ENCODE measurements around the gene RASA3. TPM values are rescaled to one million over a fixed set of nuclear protein-coding genes. Genes with fewer than 3 reads are reported as not detected.

Gene RASA3
- total and polyA plus RNA-seq, 10 of the 15 experiments (the other 5 are each of a cell fraction or from before 2014, with no cell fraction given) = 0.79 to 33.9 (median 17.6) TPM

GRCh38 chr13:114146629-114147028, 14.2 kb upstream of the RASA3 start (continued):
- TF ChIP-seq, protein P1, sequence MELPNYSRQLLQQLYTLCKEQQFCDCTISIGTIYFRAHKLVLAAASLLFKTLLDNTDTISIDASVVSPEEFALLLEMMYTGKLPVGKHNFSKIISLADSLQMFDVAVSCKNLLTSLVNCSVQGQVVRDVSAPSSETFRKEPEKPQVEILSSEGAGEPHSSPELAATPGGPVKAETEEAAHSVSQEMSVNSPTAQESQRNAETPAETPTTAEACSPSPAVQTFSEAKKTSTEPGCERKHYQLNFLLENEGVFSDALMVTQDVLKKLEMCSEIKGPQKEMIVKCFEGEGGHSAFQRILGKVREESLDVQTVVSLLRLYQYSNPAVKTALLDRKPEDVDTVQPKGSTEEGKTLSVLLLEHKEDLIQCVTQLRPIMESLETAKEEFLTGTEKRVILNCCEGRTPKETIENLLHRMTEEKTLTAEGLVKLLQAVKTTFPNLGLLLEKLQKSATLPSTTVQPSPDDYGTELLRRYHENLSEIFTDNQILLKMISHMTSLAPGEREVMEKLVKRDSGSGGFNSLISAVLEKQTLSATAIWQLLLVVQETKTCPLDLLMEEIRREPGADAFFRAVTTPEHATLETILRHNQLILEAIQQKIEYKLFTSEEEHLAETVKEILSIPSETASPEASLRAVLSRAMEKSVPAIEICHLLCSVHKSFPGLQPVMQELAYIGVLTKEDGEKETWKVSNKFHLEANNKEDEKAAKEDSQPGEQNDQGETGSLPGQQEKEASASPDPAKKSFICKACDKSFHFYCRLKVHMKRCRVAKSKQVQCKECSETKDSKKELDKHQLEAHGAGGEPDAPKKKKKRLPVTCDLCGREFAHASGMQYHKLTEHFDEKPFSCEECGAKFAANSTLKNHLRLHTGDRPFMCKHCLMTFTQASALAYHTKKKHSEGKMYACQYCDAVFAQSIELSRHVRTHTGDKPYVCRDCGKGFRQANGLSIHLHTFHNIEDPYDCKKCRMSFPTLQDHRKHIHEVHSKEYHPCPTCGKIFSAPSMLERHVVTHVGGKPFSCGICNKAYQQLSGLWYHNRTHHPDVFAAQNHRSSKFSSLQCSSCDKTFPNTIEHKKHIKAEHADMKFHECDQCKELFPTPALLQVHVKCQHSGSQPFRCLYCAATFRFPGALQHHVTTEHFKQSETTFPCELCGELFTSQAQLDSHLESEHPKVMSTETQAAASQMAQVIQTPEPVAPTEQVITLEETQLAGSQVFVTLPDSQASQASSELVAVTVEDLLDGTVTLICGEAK (IDR thresholded peaks at IDR 0.05; ENCODE audit: borderline replicate concordance) = no peak
- TF ChIP-seq PAX5 (IDR thresholded peaks at IDR 0.05; ENCODE audit: borderline replicate concordance, low read depth, low read length) = 0 out of 2 replicates have a peak, but pooled peaks have one; percentile 36
- no peak for TF ChIP-seq SUPT20H (IDR thresholded peaks at IDR 0.05; ENCODE audit: borderline replicate concordance, control insufficient read depth, low read depth, low read length)
- no peak for TF ChIP-seq RAD51 (IDR thresholded peaks at IDR 0.05)
- no peak for TF ChIP-seq CREB1 (IDR thresholded peaks at IDR 0.05; ENCODE audit: low read depth)
- no peak for TF ChIP-seq KLF5 (IDR thresholded peaks at IDR 0.05; ENCODE audit: partially characterized antibody)
- TF ChIP-seq, protein P2, sequence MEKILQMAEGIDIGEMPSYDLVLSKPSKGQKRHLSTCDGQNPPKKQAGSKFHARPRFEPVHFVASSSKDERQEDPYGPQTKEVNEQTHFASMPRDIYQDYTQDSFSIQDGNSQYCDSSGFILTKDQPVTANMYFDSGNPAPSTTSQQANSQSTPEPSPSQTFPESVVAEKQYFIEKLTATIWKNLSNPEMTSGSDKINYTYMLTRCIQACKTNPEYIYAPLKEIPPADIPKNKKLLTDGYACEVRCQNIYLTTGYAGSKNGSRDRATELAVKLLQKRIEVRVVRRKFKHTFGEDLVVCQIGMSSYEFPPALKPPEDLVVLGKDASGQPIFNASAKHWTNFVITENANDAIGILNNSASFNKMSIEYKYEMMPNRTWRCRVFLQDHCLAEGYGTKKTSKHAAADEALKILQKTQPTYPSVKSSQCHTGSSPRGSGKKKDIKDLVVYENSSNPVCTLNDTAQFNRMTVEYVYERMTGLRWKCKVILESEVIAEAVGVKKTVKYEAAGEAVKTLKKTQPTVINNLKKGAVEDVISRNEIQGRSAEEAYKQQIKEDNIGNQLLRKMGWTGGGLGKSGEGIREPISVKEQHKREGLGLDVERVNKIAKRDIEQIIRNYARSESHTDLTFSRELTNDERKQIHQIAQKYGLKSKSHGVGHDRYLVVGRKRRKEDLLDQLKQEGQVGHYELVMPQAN (conservative IDR thresholded peaks at IDR 0.05) = no peak
- no peak for TF ChIP-seq HDGF (IDR thresholded peaks at IDR 0.05)
- TF ChIP-seq BHLHE40 (IDR thresholded peaks at IDR 0.05; ENCODE audit: borderline replicate concordance in 1 of 2, low read depth in 2 of 2, low read length in 1 of 2) = peak; percentile 23 to 27; a peak in 1 of 4 replicates
- peak; percentile 81; the same call in 1 of the 2 replicates for TF ChIP-seq MTA2 (IDR thresholded peaks at IDR 0.05; ENCODE audit: low read depth)
- peak; percentile 76 for TF ChIP-seq RELB (IDR thresholded peaks at IDR 0.05; ENCODE audit: low read depth)
- TF ChIP-seq RAD21 (IDR thresholded peaks at IDR 0.05; ENCODE audit: insufficient read depth, low read depth, low read length) = peak; percentile 29; the same call in 1 of the 2 replicates
- TF ChIP-seq, protein P3, sequence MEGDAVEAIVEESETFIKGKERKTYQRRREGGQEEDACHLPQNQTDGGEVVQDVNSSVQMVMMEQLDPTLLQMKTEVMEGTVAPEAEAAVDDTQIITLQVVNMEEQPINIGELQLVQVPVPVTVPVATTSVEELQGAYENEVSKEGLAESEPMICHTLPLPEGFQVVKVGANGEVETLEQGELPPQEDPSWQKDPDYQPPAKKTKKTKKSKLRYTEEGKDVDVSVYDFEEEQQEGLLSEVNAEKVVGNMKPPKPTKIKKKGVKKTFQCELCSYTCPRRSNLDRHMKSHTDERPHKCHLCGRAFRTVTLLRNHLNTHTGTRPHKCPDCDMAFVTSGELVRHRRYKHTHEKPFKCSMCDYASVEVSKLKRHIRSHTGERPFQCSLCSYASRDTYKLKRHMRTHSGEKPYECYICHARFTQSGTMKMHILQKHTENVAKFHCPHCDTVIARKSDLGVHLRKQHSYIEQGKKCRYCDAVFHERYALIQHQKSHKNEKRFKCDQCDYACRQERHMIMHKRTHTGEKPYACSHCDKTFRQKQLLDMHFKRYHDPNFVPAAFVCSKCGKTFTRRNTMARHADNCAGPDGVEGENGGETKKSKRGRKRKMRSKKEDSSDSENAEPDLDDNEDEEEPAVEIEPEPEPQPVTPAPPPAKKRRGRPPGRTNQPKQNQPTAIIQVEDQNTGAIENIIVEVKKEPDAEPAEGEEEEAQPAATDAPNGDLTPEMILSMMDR (IDR thresholded peaks at IDR 0.05 in 2 of 3, conservative IDR thresholded peaks at IDR 0.05 in 1 of 3; ENCODE audit: control insufficient read depth in 2 of 3, extremely low read depth in 1 of 3, insufficient read depth in 1 of 3, low read depth in 3 of 3, low read length in 3 of 3) = peak; percentile 21 to 65 (median 30); a peak in 5 of 6 replicates
- TF ChIP-seq SREBF2 (IDR thresholded peaks at IDR 0.05; ENCODE audit: low read length) = no peak
- peak; percentile 83 to 85 for TF ChIP-seq IKZF2 (IDR thresholded peaks at IDR 0.05)
- TF ChIP-seq TAF1 (IDR thresholded peaks at IDR 0.05; ENCODE audit: borderline replicate concordance, low read depth, low read length) = no peak
- TF ChIP-seq, protein P4, sequence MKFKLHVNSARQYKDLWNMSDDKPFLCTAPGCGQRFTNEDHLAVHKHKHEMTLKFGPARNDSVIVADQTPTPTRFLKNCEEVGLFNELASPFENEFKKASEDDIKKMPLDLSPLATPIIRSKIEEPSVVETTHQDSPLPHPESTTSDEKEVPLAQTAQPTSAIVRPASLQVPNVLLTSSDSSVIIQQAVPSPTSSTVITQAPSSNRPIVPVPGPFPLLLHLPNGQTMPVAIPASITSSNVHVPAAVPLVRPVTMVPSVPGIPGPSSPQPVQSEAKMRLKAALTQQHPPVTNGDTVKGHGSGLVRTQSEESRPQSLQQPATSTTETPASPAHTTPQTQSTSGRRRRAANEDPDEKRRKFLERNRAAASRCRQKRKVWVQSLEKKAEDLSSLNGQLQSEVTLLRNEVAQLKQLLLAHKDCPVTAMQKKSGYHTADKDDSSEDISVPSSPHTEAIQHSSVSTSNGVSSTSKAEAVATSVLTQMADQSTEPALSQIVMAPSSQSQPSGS (IDR thresholded peaks at IDR 0.05; ENCODE audit: low read length) = no peak
- peak; percentile 72; the same call in 1 of the 2 replicates for TF ChIP-seq SPI1 (IDR thresholded peaks at IDR 0.05; ENCODE audit: borderline replicate concordance, insufficient read depth, low read depth, low read length)
- TF ChIP-seq YBX1 (IDR thresholded peaks at IDR 0.05) = no peak

Measured in GM12878 (cell line).